Eye (tissue), 1 donor: ENCODE data around the gene PPP1CB.

Source experiments
- DNase-seq: peaks from one replicate; pipeline ENCODE4 v3.0.0-alpha.2; 2015

The PPP1CB gene

GRCh38 chr2:28745876-28746275 is 5.8 kb upstream of the PPP1CB start:
- no peak for DNase-seq

GRCh38 chr2:28746429-28747111 is 5.1 kb upstream of the PPP1CB start:
- DNase-seq, result no peak

GRCh38 chr2:28747714-28748113 is 3.9 kb upstream of the PPP1CB start:
- no peak for DNase-seq

- DNase-seq, result no peak
Measured at GRCh38 chr2:28748176-28748575, 3.5 kb upstream of the PPP1CB start.

- no peak for DNase-seq
Measured at GRCh38 chr2:28748941-28749340, 2.7 kb upstream of the PPP1CB start.

GRCh38 chr2:28749526-28749925 is 2.1 kb upstream of the PPP1CB start:
- no peak for DNase-seq

- DNase-seq, result peak; percentile 44
Measured at GRCh38 chr2:28750316-28751251, 1.0 kb upstream of the PPP1CB start.

- DNase-seq, result no peak
Measured at GRCh38 chr2:28751956-28752630, 463 bp downstream of the PPP1CB start.

GRCh38 chr2:28752631-28753376 is 1.2 kb downstream of the PPP1CB start:
- DNase-seq, result peak; percentile 73

- DNase-seq, result peak; percentile 56
Measured at GRCh38 chr2:28754321-28754720, 2.7 kb downstream of the PPP1CB start.

- DNase-seq, result peak; percentile 29
Measured at GRCh38 chr2:28755421-28755820, 3.8 kb downstream of the PPP1CB start.

- peak; percentile 37 for DNase-seq
Measured at GRCh38 chr2:28758459-28758858, 6.8 kb downstream of the PPP1CB start.

- no peak for DNase-seq
Measured at GRCh38 chr2:28761420-28761819, 9.8 kb downstream of the PPP1CB start.

GRCh38 chr2:28764909-28765711 is 13.5 kb downstream of the PPP1CB start:
- DNase-seq, result no peak

- no peak for DNase-seq
Measured at GRCh38 chr2:28766070-28766469, 14.4 kb downstream of the PPP1CB start.

GRCh38 chr2:28767337-28767736 is 15.7 kb downstream of the PPP1CB start:
- DNase-seq, result no peak

- DNase-seq, result no peak
Measured at GRCh38 chr2:28768422-28768821, 16.8 kb downstream of the PPP1CB start.

- no peak for DNase-seq
Measured at GRCh38 chr2:28768952-28769351, 17.3 kb downstream of the PPP1CB start.

GRCh38 chr2:28772351-28772750 is 20.7 kb downstream of the PPP1CB start:
- DNase-seq, result no peak

GRCh38 chr2:28776471-28776870 is 24.8 kb downstream of the PPP1CB start:
- no peak for DNase-seq

GRCh38 chr2:28778392-28778791 is 26.8 kb downstream of the PPP1CB start:
- DNase-seq, result no peak

GRCh38 chr2:28779001-28779400 is 27.4 kb downstream of the PPP1CB start:
- no peak for DNase-seq
